Muscle layer of colon (tissue), 2 donors: ENCODE results near the gene KLHL22.

ENCODE experiments used
- H3K27ac ChIP-seq: one replicate; pipeline ENCODE4 v1.7.0; 2013; ENCODE audit warnings: low read depth, mild to moderate bottlenecking, low read length, moderate library complexity
- H3K27me3 ChIP-seq, 2 donors: one replicate each; pipeline ENCODE4 v1.7.0; 2013; ENCODE audit warnings: low read length in 2 of 2, mild to moderate bottlenecking in 2 of 2; ENCODE audit not compliant: insufficient read depth in 2 of 2, control insufficient read depth in 1 of 2
- H3K36me3 ChIP-seq: one replicate; pipeline ENCODE4 v1.7.0; 2013; ENCODE audit warnings: mild to moderate bottlenecking, low read length; ENCODE audit not compliant: insufficient read depth
- H3K4me1 ChIP-seq: one replicate; pipeline ENCODE4 v1.7.0; 2013; ENCODE audit warnings: mild to moderate bottlenecking, low read length; ENCODE audit not compliant: insufficient read depth
- H3K4me3 ChIP-seq, 2 donors: one replicate each; pipeline ENCODE4 v1.7.0; 2013; ENCODE audit warnings: low read length in 2 of 2, low read depth in 1 of 2, mild to moderate bottlenecking in 1 of 2, moderate library complexity in 1 of 2
- H3K9ac ChIP-seq: one replicate; pipeline ENCODE4 v1.7.0; 2013; ENCODE audit warnings: low read length
- H3K9me3 ChIP-seq: one replicate; pipeline ENCODE4 v1.7.0; 2013; ENCODE audit warnings: mild to moderate bottlenecking, low read length
- donor health status: abdominal sarcoma.
- donor health status: Adenocarcinoma of cecum.

The KLHL22 gene

GRCh38 chr22:20402960-20403778 lies 92.4 kb downstream of the KLHL22 start:
- H3K27me3 ChIP-seq: no peaks in the 10 kb centered on the region
- H3K4me3 ChIP-seq: no peak overlapping the region
- H3K9ac ChIP-seq: no peak overlapping the region
- H3K27ac ChIP-seq: no peak overlapping the region
- peaks cover 52% of the 10 kb centered on the region for H3K36me3 ChIP-seq
- H3K9me3 ChIP-seq: no peaks in the 10 kb centered on the region
- H3K4me1 ChIP-seq: no peaks in the 10 kb centered on the region

GRCh38 chr22:20401376-20402014 lies 94.1 kb downstream of the KLHL22 start:
- Histone ChIP-seq H3K4me1 (no peaks in the 10 kb centered on the region), H3K27me3 (no peaks in the 10 kb centered on the region), H3K9me3 (no peaks in the 10 kb centered on the region), H3K27ac (no peak overlapping the region), H3K36me3 (peaks cover 42% of the 10 kb centered on the region), H3K4me3 (no peak overlapping the region), H3K9ac (no peak overlapping the region)

- no peak overlapping the region for H3K4me3 ChIP-seq
- peaks cover 4% of the 10 kb centered on the region for H3K4me1 ChIP-seq
- H3K36me3 ChIP-seq: peaks cover 38% of the 10 kb centered on the region
- no peaks in the 10 kb centered on the region for H3K9me3 ChIP-seq
- H3K27me3 ChIP-seq: no peaks in the 10 kb centered on the region
- no peak overlapping the region for H3K9ac ChIP-seq
- no peak overlapping the region for H3K27ac ChIP-seq
Observed at GRCh38 chr22:20400606-20401375, 94.8 kb downstream of the KLHL22 start.

- Histone ChIP-seq H3K4me3 (no peak overlapping the region), H3K36me3 (peaks cover 38% of the 10 kb centered on the region), H3K27ac (no peak overlapping the region), H3K4me1 (peaks cover 11% of the 10 kb centered on the region), H3K9ac (no peak overlapping the region), H3K9me3 (no peaks in the 10 kb centered on the region), H3K27me3 (no peaks in the 10 kb centered on the region)
Observed at GRCh38 chr22:20399866-20400605, 95.6 kb downstream of the KLHL22 start.

GRCh38 chr22:20398420-20398819 lies 97.2 kb downstream of the KLHL22 start:
- peaks cover 28% of the 10 kb centered on the region for H3K36me3 ChIP-seq
- no peaks in the 10 kb centered on the region for H3K9me3 ChIP-seq
- H3K27me3 ChIP-seq: no peaks in the 10 kb centered on the region
- H3K9ac ChIP-seq: no peak overlapping the region
- H3K4me3 ChIP-seq: no peak overlapping the region
- H3K27ac ChIP-seq: no peak overlapping the region
- H3K4me1 ChIP-seq: peaks cover 16% of the 10 kb centered on the region

GRCh38 chr22:20397498-20397897 lies 98.1 kb downstream of the KLHL22 start:
- Histone ChIP-seq H3K9ac (no peak overlapping the region), H3K4me1 (peaks cover 17% of the 10 kb centered on the region), H3K9me3 (no peaks in the 10 kb centered on the region), H3K4me3 (no peak overlapping the region), H3K27ac (no peak overlapping the region), H3K27me3 (no peaks in the 10 kb centered on the region), H3K36me3 (peaks cover 22% of the 10 kb centered on the region)

GRCh38 chr22:20396639-20397038 lies 99.0 kb downstream of the KLHL22 start:
- Histone ChIP-seq H3K9ac (no peak overlapping the region), H3K9me3 (no peaks in the 10 kb centered on the region), H3K4me1 (peaks cover 17% of the 10 kb centered on the region), H3K36me3 (peaks cover 15% of the 10 kb centered on the region), H3K4me3 (no peak overlapping the region), H3K27ac (no peak overlapping the region), H3K27me3 (no peaks in the 10 kb centered on the region)

GRCh38 chr22:20395907-20396287 lies 99.7 kb downstream of the KLHL22 start:
- H3K9me3 ChIP-seq: no peaks in the 10 kb centered on the region
- no peak overlapping the region for H3K27ac ChIP-seq
- peaks cover 7% of the 10 kb centered on the region for H3K36me3 ChIP-seq
- H3K4me1 ChIP-seq: peaks cover 17% of the 10 kb centered on the region
- no peak overlapping the region for H3K4me3 ChIP-seq
- H3K9ac ChIP-seq: no peak overlapping the region
- no peaks in the 10 kb centered on the region for H3K27me3 ChIP-seq

- peaks cover 17% of the 10 kb centered on the region for H3K4me1 ChIP-seq
- no peak overlapping the region for H3K27ac ChIP-seq
- no peaks in the 10 kb centered on the region for H3K9me3 ChIP-seq
- no peak overlapping the region for H3K9ac ChIP-seq
- peaks cover 2% of the 10 kb centered on the region for H3K36me3 ChIP-seq
- no peaks in the 10 kb centered on the region for H3K27me3 ChIP-seq
- H3K4me3 ChIP-seq: peak overlapping the region in 1 of 2 donors; percentile 73
Observed at GRCh38 chr22:20395181-20395906, 100.3 kb downstream of the KLHL22 start.

GRCh38 chr22:20393705-20394476 lies 101.7 kb downstream of the KLHL22 start, which contains the start of gene ZNF74:
Gene ZNF74, plus strand, starts transcription at chr22:20394151. Its CDS starts 478 bp downstream, at chr22:20394629.
- H3K27ac ChIP-seq: peak within 1 kb of the TSS; percentile 81
- H3K9me3 ChIP-seq: no peaks in the 10 kb centered on the region
- H3K27me3 ChIP-seq: no peaks in the 10 kb centered on the region
- H3K4me1 ChIP-seq: peaks cover 17% of the 10 kb centered on the region
- peak within 1 kb of the TSS; percentile 73 to 95 for H3K4me3 ChIP-seq
- H3K9ac ChIP-seq: peak within 1 kb of the TSS; percentile 50
- no peaks in the 10 kb centered on the region for H3K36me3 ChIP-seq
